GM18909 (cell line): ENCODE measurements around the gene KLHL34.

ENCODE experiments used
- ATAC-seq: cut with Tn5 transposase; IDR thresholded peaks from one replicate; pipeline ENCODE4 v1.9.1; 2021; ENCODE audit warnings: mild to moderate bottlenecking; ENCODE audit not compliant: unreplicated experiment, poor library complexity

The KLHL34 gene

DNA sequence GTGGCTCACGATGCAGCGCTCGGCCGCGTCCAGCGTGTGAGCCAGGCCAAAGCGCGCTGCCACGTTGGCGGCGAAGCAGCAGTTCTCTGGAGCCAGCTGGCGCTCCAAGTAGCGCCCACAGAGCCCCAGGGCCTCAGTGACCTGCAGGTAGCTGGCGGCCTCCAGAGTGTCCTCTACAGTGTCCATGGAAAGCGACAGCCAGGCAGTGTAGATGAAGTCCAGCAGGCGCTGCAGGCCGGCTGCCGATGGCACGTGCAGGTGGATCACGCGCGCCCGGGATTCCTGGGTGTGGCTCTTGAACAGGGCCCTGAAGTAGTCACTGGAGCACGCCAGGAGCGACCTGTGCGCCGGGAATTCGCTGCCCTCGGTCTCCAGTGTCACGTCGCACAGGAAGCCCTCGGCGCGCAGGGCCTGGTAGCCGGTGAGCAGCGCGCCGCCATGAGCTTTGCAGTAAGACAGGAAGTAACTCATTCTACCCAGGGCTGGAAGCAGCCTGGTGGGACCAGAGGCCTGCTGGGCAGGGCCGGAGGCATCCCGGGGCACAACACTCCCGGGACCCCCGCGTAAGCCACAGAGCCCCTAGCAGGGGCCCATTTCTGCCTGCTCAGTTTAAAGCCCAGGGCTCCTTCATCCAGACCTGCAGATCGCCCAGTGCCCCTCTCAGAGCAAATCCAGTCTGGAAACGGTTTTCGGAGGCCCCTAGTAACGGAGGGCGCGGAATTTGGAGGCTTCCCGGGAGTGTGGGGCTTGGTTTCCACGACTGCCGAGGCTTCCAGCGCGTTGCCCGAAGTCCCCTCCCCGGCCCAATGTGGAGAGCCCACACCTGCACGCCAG, 595 bp downstream of the KLHL34 start:
- ATAC-seq = no peak

DNA sequence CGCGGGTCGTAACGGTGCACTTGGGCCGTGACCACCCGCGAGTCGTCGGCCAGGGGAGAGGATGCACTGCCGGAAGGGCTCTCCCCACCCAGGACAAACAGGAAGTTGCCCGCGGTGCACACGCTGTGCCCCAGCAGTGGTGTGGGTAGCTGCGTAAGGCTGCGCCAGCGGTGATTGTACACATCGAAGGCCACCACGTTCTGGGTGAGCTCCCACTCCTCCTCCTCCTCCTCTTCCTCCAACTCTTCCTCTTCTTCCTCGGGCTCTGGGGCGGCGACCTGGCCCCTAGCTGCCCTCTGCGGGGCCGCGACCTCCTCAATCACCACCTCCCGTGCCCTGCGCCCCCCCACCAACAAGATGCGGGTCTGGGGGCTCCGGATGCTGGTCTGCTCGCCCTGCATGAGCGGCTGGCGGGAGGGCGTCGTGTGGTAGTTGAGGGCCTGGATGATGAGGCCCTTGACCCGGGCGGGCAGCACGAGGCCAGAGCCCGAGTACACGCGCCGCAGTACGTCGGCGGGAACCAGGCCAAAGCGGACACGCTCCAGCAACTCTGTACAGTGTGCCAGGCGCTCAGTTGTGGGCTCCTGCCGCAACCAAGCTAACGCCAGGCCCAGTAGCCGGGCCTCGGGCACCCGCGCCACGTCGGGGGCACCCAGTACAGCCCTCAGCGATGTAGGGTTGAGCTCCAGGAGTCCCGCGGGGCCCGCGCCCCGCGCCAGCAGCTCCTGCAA, 1.4 kb downstream of the KLHL34 start:
- no peak for ATAC-seq

DNA sequence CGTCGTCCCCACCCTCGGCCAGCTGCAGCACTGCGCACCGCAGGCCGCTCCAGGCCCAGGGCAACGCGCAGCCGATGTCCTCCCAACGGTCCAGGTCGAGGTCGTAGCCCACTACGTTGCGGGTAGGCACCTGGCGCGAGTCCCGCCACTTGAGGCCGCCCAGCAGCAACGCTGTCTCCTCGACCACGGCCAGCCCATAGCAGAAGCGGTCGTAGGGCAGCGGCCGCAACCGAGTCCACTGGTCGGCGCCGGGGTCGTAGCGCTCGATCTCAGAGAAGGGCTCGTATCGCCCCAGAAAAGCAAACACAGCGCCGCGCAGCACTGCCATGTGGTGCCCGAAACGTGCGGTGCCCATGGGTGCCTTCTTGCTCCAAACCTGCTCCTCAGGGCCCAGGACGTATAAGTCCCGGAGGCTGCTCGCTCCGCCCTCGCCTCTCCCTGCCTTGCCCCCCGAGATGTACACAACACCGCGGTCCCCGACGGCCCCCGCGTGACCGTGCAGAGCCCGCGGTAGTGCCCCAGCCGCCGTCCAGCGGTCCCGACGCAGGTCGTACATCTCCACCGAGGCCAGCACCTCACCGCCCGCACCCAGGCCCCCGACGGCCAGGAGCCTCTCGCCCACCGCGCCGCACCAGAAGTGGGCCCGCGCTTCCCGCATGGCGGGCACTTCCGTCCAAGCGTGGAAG, 2.1 kb downstream of the KLHL34 start:
- no peak for ATAC-seq

DNA sequence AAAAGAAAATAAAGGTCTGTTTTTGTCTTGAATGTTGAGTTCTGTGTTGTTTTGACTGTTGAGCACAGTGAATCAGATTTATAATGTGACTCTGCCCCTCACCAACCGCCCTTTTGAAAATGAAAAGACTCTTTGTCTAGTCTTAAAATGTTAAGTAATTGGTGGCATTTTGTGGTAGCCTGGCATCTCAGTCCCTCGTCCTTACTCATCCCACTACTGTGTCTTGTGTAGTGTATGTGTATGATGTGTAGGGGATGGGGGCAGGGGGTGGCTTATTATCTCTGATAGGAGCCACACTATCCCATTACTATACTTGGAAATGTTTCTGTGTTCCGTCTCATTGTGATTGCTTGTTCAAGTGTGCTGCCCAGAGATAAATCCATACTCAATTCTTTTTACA, 12.2 kb downstream of the KLHL34 start:
- no peak for ATAC-seq

GRCh38 chrX:21645431-21645830, 12.7 kb downstream of the KLHL34 start:
- ATAC-seq = no peak

GRCh38 chrX:21639775-21640174, 18.4 kb downstream of the KLHL34 start:
- no peak for ATAC-seq

DNA sequence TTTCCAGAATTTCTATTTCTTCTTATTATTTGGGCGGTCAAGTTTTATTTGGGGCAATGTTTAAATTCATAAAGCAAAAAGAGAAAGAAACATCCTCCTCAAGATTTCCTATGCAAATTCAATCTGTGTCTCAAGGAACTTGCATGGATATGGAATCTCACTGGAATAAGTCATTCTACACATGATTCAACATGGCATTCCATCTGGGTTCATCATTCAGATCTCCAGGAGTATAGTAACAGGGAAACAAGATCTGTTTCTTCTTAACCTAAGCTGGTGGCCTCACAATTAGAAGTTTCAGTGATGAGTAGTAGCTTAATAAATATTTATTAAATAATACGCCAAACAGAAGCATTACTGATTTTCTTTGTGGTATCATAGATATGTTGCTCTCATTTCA, 19.8 kb downstream of the KLHL34 start:
- no peak for ATAC-seq

GRCh38 chrX:21632027-21632426, 26.1 kb downstream of the KLHL34 start:
- ATAC-seq = no peak

DNA sequence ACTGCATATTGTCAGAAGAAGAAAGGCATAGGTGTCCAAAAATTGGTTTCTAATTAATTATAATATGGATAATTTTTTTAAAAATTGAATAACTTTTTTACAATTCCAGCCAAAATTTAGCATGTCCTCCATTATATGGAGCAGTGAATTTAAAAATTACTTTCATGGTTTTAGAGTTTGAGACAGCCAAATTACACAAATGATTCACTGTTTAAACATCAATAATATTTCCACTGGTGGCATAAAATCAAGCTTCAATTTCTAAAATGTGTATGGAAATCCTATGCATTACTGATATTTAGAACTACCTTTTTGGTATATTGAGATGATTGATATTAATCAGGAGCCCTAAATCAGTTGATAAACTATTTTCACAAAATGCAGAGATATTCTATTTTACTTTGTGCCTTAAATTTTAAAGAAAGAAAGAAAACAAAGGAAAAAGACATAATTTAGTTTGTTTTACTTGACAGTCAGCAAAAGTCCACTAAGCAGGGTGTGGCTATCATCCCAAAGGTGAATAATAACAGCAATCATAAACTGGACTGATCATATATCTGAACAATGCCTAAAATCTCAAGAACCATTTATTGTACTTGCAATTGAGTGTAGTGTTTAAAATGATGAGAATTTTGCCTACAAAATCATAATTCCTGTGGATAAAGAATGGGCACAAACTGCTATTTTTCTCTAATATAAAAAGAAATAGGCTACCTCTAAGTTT, 34.2 kb downstream of the KLHL34 start:
- ATAC-seq = no peak

GRCh38 chrX:21620234-21620633, 37.9 kb downstream of the KLHL34 start:
- ATAC-seq = no peak

- ATAC-seq = no peak
Measured at GRCh38 chrX:21616386-21616785, 41.7 kb downstream of the KLHL34 start.

DNA sequence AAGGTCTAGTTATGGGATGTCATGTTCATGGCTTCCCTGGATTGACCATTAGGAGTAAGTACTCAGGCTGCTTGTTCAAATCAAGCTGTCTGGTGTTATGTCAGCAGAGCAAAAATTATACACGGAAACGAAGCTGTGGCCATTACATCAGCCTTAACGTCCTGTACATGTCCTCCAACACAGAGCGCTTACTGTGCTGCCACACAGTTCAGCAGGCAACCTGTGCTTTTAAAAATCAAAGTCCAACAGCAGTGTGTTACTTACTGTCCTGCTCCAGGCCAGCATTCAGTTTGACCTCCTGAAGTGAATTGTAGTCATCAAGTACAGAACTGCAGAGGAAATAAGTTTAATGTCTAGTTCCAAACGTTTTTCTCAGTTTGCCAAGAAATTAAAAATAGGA, 46.0 kb downstream of the KLHL34 start:
- ATAC-seq = no peak

DNA sequence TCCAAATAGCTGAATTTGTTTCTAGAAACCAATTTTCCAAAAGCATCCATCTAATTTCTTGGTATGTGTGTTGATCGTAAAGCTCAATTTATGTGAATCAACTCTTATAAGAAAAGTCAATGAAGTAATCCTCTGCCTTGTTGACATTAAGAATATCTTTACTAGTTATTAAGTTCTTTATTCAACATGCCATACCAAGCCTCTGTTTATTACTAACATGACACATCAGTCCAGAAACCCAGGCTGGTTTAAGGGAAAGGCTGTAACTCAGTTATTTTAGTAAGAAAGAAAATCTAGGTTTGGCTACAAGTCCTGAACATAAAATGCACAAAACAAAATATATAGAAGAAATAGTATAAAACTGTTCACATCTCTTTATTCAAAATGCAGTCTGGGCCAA, 48.0 kb downstream of the KLHL34 start:
- ATAC-seq = no peak

DNA sequence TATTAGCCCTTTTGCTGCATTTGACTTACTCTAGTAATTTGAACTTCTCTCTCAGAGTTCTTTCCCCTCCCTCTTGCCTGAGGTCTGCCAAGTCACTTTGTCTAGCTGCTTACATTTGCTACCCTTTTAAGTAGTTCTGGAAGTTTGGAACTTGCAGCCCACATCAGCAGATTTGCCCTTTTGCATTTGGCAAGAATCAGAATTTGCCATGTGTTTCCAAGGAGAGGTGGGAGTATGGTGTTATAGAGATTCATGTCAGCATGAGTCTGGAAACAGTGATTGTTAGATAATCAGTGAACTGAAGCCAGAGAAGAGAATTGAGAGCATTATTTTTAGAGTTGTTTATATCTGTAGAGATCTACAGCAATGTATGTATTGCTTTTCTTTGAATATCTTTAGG, 52.1 kb downstream of the KLHL34 start:
- ATAC-seq = no peak
